ENCODE results near the gene OR2L3. TPM values are rescaled to one million over a fixed set of nuclear protein-coding genes. Genes with fewer than 3 reads are reported as not detected.
"Not testable (repeated sequence)": the region's sequence is repeated elsewhere in the genome, so short reads cannot be mapped to it uniquely, and the experiment has no call there.

Gene OR2L3, protein sequence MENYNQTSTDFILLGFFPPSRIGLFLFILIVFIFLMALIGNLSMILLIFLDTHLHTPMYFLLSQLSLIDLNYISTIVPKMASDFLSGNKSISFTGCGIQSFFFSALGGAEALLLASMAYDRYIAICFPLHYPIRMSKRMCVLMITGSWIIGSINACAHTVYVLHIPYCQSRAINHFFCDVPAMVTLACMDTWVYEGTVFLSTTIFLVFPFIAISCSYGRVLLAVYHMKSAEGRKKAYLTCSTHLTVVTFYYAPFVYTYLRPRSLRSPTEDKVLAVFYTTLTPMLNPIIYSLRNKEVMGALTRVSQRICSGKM
- total RNA-seq, result 1.2 TPM

GRCh38 chr1:248046536-248046935 lies at the start of gene OR2L3:
OR2L3 (plus strand) TSS chr1:248046836; CDS start chr1:248060682, 13,846 bp downstream.
- no peak for DNase-seq

- no peak for DNase-seq
Observed at GRCh38 chr1:247998811-247999210, 47.8 kb upstream of the OR2L3 start.

GRCh38 chr1:248000169-248000568 lies 46.5 kb upstream of the OR2L3 start:
- no peak for DNase-seq

DNA sequence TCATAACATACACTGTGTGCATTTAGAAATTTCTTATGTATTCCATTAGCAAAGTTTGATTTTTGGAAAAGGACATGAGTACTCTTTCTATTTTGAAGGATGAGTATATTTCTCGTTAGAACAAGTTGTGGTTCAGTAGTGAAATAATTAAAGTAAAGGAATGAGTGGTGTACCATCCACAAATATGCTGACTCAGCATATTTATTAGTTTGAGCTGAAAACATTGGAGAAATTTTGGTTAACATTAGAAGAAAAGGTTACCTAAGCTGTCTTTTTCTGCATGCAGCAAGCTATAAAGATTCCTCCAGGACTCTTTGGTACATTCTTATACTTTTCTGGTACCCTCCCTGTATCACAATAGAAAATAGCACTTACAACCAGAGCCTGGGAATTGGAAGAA lies 38.9 kb upstream of the OR2L3 start:
- DNase-seq, result no peak

- no peak for DNase-seq
Observed at GRCh38 chr1:248009681-248010080, 37.0 kb upstream of the OR2L3 start.

DNA sequence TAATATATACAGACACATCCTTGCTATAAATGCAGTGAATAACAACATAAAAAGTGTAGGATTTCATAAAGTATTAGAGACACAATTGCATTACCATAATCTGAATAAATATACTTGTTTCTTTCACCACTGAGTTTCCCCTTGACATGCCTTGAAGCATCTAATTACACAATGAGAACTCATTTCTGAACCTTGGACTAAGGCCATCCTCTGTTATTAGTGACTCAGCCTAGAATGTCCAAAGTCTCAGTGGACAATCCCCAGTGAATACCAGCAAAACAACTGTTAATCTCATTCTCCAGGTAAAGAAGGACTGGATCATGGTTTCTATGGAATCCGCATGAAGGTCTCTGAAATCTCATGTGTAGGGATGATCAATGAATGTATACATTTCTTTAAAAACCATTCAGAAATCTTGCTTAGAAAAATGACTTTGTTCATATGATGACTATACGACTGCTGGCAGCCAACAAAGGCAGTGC lies 33.4 kb upstream of the OR2L3 start, which contains the start of gene OR2L5:
Gene OR2L5, plus strand, starts transcription at position 432 of the 482 bp plus-strand sequence. CDS start 8,288 bp downstream, outside the sequence.
- DNase-seq, result no peak

DNA sequence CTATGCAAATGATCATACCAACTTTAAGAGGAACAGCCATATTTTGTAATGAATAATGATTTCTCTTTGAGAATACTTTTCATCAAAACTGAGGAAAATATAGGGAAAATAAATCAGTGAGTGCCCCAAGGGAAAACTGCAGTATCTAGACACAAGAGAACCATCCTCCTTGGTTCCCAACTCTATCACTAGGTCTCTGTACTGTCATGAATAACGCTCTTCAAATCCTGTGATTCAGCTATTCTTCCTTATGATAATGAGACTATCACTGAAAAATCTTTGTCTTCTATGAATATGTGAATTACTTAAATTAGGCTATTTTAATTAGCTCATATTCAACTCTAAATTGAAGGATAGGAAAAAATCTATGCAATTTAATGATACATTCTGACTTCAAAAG lies 30.8 kb upstream of the OR2L3 start:
- no peak for DNase-seq

GRCh38 chr1:248029770-248030169 lies 16.9 kb upstream of the OR2L3 start, which contains the start of gene OR2L2:
OR2L2 (plus strand) TSS chr1:248030070; CDS start chr1:248038268, 8,198 bp downstream.
- DNase-seq, result no peak

GRCh38 chr1:248045209-248045608 lies 1.4 kb upstream of the OR2L3 start:
- no peak for DNase-seq

DNA sequence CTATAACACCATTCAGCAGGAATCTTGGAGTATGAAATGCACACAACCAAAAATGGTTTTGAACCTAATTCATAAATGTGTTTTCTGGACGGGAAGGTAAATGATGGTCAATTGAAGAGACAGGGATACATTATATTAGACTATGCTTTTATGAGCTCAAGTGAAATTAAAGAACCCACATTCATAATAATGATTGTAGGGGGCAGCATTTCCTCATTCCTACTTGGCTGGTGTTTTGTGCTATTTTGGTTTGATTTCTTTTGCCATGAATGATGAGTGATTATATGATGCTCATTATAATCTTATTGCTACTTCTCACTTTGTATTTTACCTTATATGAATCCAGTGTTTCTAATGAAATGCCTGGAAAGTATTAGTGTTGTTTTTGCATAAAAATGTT lies 372 bp downstream of the OR2L3 start:
- DNase-seq, result no peak

- DNase-seq, result no peak
Observed at GRCh38 chr1:248054671-248055070, 8.0 kb downstream of the OR2L3 start.

DNA sequence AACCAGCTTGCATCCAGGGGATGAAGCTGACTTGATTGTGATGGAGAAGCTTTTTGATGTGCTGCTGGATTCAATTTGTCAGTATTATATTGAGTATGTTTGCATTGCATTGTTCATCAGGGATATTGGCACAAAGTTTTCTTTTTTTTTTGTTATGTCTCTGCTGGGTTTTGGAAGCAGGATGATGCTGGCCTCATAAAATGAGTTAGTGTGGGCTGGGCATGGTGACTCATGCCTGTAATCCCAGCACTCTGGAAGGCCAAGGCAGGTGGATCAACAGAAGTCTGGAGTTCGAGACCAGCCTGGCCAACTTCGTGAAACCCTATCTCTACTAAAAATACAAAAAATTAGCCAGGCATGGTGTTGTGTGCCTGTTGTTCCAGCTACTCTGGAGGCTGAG lies 8.6 kb downstream of the OR2L3 start:
- DNase-seq, result no peak

DNA sequence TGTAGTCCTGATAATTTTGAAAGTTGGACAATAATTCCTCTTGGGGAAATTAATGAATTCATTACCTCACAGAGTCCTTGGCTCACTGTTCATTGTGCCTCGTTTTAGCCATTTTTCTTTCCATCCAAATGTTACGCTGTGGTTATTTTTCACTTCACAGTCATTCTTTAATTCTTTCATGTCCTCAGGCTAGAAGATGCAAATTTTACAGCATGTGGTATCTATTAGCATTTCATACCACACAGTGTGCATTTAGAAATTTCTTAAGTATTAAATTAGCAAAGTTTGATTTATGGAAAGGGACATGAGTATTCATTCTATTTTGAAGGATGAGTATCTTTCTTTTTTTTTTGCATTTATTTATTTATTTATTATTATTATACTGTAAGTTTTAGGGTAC lies 18.4 kb downstream of the OR2L3 start:
- DNase-seq, result no peak

- no peak for DNase-seq
Observed at GRCh38 chr1:248065604-248066003, 19.0 kb downstream of the OR2L3 start.

- not testable (repeated sequence) for DNase-seq
Observed at GRCh38 chr1:248083864-248084263, 37.2 kb downstream of the OR2L3 start.

DNA sequence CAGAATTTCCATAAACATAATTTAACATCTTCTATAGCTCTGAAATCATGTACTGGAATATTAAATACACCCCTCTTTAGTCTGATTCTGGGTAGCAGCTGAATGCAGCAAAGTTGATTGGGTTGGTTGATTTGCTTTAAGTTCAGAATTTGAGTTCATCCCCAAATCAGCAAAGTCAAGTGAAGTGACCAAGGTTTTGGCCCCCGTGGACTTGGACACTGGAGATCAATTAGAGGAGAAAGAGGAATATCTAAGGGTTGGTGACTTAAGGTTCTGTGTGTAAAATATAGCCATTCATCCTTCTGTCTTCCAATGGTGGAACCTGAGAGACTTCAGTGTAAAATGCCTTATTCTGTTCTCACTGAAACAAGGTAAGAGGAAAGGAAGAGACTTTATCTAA lies 48.2 kb downstream of the OR2L3 start, which contains the start of gene OR2L13:
Gene OR2L13, plus strand, starts transcription at position 301 of the 400 bp plus-strand sequence. CDS start 4,192 bp downstream, outside the sequence.
- no peak for DNase-seq

- no peak for DNase-seq
Observed at GRCh38 chr1:248098529-248098928, 51.9 kb downstream of the OR2L3 start.

- no peak for DNase-seq
Observed at GRCh38 chr1:248102847-248103246, 56.2 kb downstream of the OR2L3 start.

GRCh38 chr1:248111157-248111556 lies 64.5 kb downstream of the OR2L3 start:
- no peak for DNase-seq

Small RNA genes within 50 kb of the gene (small RNA-seq; reads per million reads assigned to genes)
- gene RF00019, result not detected

Other genes starting within 250 kb of the OR2L3 start
- not detected for gene OR14A16, start 222.7 kb upstream of the OR2L3 start, total RNA-seq
- gene OR11L1, start 204.9 kb upstream of the OR2L3 start, total RNA-seq, result not detected
- 3.1 TPM for gene TRIM58, start 189.6 kb upstream of the OR2L3 start, total RNA-seq
- 1.6 TPM for gene OR2W3, start 151.2 kb upstream of the OR2L3 start, total RNA-seq
- not detected for gene OR2T8, start 126.6 kb upstream of the OR2L3 start, total RNA-seq
- 0.16 TPM for gene OR2AJ1, start 121.9 kb upstream of the OR2L3 start, total RNA-seq
- 2.8 TPM for gene OR2L8, start 98.0 kb upstream of the OR2L3 start, total RNA-seq
- gene OR2AK2, start 81.6 kb upstream of the OR2L3 start, total RNA-seq, result 0.78 TPM
- 0.62 TPM for gene OR2L5, start 33.2 kb upstream of the OR2L3 start, total RNA-seq
- 1.4 TPM for gene OR2L2, start 16.8 kb upstream of the OR2L3 start, total RNA-seq
- 3.4 TPM for gene OR2L13, start 48.3 kb downstream of the OR2L3 start, total RNA-seq
- not detected for gene OR2M5, start 98.3 kb downstream of the OR2L3 start, total RNA-seq
- not detected for gene OR2M2, start 128.0 kb downstream of the OR2L3 start, total RNA-seq
- 0.16 TPM for gene OR2M3, start 150.4 kb downstream of the OR2L3 start, total RNA-seq
- 0.31 TPM for gene OR2M4, start 184.6 kb downstream of the OR2L3 start, total RNA-seq
- gene OR2T33, start 231.1 kb downstream of the OR2L3 start, total RNA-seq, result not detected